SIG-M5 treated with dmso at 0.1 percent for 504 hours (cell line): Measurements from ENCODE around the gene SFXN5.

ENCODE experiments used
- DNase-seq: peaks from one replicate; lab custom pipeline; 2025; ENCODE audit not compliant: unreplicated experiment; lab: John Stamatoyannopoulos, UW

SFXN5 gene

GRCh38 chr2:73053316-73054114 is 18.0 kb downstream of the SFXN5 start:
- no peak for DNase-seq

- no peak for DNase-seq
Measured at GRCh38 chr2:73050121-73050545, 21.4 kb downstream of the SFXN5 start.

GRCh38 chr2:73043929-73044832 is 27.3 kb downstream of the SFXN5 start:
- DNase-seq: no peak

- no peak for DNase-seq
Measured at GRCh38 chr2:73043276-73043675, 28.2 kb downstream of the SFXN5 start.

GRCh38 chr2:73037947-73038585 is 33.4 kb downstream of the SFXN5 start:
- DNase-seq: no peak

GRCh38 chr2:73036766-73037165 is 34.7 kb downstream of the SFXN5 start:
- DNase-seq: no peak

DNA sequence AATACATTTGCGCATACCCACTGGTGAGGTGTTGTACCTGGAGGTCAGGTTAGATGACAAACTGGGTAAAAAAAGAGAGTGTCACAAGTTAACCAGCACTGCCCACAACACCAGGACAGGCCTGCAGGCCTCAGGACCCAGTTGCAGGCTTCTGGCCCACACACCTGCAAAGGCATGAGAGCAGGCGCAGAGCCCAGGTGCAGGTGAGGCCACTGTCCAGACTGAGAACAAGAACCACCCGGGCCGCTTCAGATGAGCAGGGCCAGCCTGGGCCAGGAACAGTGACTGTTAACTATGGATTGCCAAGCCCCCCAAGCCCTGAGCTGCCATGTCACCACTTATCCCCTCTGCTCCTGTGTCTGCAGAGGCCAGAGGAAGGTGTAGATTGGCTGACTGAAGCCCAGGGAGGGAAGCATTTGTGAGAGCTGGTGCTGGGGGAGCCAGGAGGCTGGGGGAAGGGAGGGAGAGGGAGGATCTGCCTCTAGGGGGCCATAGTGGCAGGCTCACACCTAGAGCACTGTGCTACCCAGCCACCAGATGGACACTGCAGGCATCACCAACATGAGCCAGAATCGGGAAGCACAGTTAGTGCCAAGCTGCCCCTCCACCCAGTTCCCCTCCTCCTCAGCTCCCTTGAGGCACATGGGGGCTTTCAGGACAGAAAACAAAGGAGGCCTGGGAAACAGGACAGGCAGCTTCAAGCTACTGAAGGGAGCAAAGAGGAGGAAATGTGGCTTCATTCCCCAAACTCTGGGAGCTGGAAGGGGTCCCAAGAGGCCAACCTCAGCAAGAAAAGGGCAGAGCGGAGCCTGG is 35.4 kb downstream of the SFXN5 start:
- DNase-seq: no peak

GRCh38 chr2:73034661-73035375 is 36.7 kb downstream of the SFXN5 start:
- peak; percentile 99 for DNase-seq

GRCh38 chr2:73033766-73034381 is 37.6 kb downstream of the SFXN5 start:
- DNase-seq: peak; percentile 76

GRCh38 chr2:73033142-73033765 is 38.3 kb downstream of the SFXN5 start:
- DNase-seq: peak; percentile 63

DNA sequence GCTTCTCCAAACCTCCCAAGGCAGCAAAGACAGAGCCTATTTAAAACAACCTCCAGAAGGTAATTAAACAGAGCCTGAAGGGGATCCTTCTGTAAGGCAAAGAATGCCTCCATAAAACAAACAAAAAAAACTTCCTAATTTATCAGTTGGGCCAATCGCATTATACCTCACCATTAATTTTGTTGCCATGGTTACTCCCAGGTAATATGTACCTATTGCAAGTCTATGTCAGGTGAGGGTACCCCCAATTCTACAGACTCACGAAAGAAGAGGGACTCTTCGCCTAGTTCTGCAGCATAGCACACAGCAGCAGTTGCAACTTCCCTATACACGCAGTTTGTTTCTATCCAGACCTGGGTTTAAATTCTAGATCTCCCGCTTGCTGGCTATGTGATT is 38.8 kb downstream of the SFXN5 start:
- DNase-seq: no peak

DNA sequence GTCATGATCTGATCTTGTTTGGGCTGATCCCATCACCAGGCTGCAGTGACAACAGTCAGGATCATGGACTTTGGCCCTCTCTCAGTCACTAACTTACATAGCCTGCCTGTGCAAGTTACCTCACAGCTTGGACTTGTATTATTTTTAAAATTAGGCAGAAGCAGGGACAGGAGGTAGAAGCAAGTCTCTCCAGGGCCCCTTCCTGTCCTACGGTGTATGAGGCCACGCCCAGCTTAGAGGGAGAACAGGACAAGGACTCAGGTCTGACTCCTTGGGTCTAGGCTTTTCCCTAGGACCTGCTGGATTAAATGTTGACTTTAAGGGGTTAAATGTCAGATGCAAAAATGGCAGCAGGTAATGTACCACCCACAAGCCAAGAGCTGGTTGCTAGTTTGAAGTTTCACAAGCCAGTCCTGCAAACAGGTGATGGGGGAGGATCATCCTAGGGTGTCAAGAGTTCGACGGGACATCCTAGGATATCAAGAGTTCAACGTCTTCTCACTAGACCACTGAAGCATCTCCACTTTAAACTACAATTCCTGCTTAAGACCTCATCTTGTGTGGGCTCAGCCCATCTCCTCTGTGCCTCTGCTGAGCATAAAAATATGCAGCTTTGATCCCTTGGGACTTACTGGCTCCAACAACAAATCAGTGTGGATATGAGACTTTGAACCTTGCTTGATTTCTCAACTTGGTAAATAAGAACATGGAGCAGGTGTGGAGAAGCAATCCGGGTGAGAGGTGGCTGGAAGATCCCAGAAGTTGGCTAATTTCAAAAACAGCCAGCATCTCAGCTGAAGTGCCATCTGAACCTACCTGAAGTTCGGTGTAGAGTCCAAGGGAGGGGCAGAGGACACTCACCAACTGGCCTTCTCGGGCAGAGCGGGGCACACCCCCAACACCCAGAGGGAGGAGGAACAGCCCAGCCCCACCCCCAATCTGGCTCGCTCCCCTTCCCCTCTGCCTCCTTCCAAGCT is 39.5 kb downstream of the SFXN5 start:
- DNase-seq: no peak

- DNase-seq: no peak
Measured at GRCh38 chr2:73031095-73031678, 40.3 kb downstream of the SFXN5 start.

GRCh38 chr2:73028841-73029240 is 42.7 kb downstream of the SFXN5 start:
- no peak for DNase-seq

DNA sequence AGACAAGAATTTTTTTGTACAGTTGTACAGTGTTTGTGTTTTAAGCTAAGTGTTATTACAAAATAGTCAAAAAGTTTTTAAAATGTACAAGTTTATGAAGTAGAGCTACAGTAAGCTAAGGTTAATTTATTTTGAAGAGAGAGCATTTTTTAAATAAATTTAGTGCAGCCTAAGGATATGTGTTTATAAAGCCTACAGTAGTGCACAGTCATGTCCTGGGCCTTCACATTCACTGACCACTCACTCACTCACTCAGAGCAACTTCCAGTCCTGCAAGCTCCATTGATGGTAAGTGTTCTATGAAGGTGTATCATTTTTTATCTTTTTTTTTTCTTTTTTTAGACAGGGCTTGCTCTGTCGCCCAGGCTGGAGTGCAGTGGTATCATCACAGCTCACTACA is 44.2 kb downstream of the SFXN5 start:
- DNase-seq: no peak

DNA sequence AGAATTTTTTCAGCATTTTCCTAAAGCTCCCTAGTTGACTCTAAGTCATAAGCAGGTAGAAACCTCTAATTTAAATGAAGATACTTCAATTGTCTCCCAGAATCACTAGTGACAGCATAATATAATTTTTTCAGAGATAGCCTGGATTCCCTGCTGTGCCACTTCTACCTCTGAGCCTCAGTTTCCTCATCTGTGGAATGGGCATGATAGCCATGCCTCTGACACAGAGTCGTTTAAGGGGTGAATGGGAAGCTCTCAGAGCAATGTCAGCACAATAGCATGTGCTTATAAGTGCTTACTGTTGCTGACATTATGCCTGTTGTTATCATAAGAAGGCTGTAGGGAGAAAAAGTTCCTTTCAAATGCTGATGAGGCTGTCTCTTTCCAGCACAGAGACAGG is 48.0 kb downstream of the SFXN5 start:
- no peak for DNase-seq

- no peak for DNase-seq
Measured at GRCh38 chr2:73022024-73022568, 49.4 kb downstream of the SFXN5 start.
